ENCODE data around the gene SORCS2. TPM values are rescaled to one million over a fixed set of nuclear protein-coding genes. Genes with fewer than 3 reads are reported as not detected.

SORCS2 gene
- polyA plus RNA-seq, 4 donors = 6.7 to 9.8 (median 8.7) TPM

DNA sequence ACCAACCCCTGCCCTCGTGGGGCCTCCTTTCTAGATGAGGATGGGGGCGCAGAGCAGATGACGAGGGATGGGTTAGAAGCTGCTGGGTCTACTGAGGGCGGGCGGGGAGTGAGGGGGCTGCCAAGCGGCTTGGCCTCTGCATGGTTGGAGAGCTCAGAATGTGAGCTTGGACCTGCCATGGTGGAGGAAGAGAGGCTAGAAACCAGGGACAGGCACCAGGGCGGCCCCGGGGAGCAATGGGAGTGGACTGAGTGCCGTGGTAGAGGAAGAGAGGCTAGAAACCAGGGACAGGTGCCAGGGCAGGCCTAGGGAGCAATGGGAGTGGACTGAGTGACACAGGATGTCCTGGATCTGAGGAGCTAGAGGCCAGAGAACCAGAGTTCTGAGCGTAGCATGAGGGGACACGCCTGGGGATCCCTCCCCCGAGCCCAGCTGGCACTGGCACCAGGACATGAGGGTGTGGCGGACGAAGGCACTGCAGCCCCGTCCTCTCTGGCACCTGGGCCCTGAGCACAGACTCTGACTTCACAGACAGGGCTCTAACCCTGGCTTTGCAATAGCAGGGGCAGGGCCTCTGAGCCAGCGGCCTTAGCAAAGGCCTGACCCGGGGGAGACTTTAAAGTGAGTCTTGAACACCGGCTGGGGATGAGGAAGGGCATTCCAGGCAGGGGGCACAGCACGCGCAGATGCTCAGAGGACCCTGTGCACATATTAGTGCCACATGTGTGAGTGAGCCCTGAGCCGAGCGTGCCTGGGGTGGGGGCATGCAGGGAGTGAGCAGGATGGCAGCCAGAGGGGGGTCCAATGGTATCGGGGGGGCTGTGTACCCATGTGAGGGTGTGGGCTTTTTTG, 456.4 kb downstream of the SORCS2 start:
- DNase-seq (ENCODE audit: low read depth in 4 of 4, low spot score in 3 of 4) = no peak

DNA sequence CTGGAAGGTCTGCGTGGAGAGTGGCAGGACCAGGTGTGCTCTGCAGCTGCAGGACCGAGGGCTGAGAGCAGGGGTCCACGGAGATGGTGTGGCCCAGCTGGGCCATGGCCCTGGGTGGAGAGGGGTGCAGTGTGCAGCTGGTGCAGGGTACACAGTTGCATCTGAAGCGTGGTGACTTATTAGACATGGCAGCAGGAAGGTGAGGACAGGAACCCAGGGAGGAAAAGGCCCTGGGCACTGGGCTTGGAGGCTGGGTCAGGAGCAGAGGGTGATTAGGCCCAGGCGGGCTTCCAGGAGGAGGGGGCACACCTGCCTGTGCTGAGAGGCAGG, 457.0 kb downstream of the SORCS2 start:
- no peak for DNase-seq (ENCODE audit: low read depth in 4 of 4, low spot score in 3 of 4)

DNA sequence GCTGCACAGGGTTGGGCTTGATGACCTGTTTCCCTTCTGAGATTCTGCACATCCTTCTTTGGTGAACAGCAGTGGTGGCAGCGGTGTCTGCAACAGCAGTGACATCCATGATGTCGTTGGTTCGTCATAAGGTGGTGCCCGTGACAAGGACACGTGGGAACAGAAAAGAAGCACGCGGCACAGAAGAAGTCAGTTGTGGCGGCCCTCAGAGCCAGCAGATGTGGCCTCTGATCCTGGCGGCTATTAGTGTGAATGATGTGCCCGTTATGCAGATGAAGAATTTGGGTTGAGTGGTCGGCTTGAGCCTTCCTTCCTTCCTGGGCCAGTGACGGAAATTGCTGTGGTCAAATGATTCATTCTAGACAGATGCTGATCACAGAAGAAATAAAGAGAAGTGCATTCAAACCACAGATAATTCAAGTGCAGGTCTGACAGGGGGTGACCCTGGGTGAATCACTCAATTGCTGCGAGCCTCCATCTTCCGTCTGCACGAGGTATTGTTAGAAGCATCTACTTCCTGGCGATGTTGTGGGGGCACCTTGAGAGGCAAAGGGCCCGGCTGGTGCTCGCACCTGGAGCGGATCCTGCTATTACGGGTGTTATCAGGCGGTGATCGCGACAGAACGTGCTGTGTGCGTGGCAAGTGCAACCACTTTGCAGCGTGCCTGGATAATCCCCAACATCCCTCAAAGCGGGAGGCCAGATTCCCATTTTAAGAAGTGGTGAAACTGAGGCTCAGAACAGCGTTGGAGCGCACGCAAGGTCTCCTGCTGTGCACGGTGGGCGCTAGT, 457.6 kb downstream of the SORCS2 start:
- no peak for DNase-seq (ENCODE audit: low read depth in 4 of 4, low spot score in 3 of 4)

DNA sequence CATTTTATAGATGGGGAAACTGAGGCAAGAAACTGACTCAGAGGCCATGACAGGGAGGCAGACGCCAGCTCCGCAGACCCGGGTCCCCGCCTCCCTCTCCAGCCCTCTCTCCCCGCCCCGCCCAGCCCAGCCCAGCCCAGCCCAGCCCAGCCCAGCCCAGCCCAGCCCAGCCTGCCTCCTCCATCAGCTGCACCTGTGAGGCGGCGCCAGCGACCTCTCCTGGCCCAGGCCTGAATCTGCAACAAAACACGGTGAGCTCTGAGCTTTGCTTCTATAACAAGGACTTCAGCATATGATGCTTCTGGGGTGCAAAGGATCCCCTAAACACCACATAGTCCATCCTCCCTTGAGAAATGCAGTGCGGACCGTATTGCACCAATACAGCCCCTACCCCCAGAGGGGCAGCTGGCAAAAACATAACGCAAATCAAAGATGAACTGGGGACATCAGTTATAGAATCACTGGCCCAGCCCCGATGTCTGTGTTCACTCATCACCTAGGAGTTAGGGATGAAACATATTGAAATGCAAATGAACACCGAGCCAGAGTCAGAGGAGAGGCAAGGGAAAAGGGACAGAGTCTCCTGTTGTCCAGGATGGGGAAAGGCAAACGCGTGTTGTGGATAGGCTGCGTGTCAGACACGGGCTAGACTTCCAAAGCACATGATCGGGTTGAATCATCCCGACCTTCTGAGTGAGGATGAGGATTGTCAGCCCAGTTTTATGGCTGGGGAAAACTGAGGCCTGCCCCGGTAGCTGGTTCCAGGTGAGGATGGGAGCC, 458.5 kb downstream of the SORCS2 start:
- DNase-seq (ENCODE audit: low read depth in 4 of 4, low spot score in 3 of 4) = no peak

DNA sequence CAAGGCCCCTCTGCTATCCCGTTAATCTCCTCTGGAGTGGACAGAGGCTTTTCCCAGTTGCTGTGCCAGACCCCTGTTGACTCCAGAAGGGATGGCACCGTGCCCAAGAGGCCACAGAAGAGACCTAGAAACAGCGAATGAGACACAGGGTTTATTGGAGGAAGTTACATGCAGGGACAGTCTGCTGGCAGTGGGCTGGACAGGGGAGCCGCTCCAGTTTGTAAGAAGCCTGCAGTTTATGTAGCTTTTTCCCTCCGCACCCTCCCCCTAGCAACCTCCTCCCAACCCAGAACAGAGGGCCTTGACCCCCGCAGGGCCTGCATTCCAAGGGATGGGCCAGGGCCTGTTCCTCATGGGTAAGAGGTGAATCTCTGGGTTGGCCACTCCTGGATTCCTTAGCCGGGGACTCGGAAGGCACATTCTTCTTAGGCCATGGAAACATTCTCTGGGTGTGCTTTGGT, 459.2 kb downstream of the SORCS2 start:
- no peak for DNase-seq (ENCODE audit: low read depth in 4 of 4, low spot score in 3 of 4)

DNA sequence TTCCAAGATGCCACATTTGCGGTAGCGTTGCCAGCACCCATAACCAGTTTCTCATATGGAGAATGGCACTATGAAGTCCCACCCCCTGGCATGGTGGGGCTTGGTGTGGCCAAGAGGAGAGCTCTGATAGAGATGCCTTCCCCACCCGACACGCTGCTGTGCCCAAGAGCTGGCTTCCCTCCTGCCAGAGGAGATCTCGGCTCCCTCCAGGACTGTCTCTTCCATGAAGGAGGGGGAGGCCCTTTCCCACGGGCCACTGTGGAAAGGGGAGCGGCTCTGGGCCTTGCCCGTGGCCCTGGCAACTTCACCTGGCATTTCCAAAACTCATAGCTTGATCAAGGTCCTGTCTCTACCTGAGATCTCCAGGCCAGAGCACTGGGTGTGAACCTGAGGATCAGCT, 459.7 kb downstream of the SORCS2 start:
- no peak for DNase-seq (ENCODE audit: low read depth in 4 of 4, low spot score in 3 of 4)

DNA sequence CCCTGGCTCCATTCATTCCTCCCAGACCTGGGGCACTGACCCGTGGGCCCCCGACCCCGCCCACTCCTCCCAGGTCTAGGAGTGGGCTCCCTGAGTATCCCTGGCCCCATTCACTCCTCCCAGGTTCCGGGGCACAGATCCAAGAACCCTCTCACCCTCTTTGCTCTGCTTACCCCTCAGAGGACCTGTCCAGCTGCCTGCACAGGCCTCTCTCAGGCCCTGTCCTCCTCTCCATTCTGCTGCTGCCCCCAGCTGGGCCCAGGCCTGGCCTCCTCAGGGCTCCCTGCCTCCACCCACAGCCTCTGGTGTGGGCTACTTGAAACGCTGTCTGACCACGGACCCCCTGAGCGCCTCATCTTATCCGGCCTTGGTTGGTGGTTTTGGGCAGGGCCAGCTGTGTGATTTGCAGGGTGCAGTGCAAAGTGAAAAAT, 460.1 kb downstream of the SORCS2 start:
- DNase-seq (ENCODE audit: low read depth in 4 of 4, low spot score in 3 of 4) = no peak

DNA sequence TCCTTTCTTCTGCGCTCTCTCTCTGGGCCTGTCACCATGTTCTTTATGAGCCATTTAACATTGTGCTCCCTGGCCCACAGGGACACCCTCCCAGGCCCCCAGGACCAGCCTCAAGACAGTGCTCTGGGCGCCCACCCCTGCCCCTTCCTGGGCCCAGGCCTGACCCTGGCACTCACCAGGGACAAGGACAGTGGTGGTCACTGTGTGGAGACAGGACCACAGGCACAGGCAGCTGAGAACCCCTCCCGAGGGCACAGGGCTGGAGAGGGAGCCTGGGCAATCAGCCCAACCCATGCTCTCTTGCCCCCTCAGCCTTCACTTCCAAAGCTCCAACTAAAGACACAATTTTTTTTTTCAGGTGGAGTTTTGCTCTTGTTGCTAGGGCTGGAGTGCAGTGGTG, 460.6 kb downstream of the SORCS2 start:
- no peak for DNase-seq (ENCODE audit: low read depth in 4 of 4, low spot score in 3 of 4)

DNA sequence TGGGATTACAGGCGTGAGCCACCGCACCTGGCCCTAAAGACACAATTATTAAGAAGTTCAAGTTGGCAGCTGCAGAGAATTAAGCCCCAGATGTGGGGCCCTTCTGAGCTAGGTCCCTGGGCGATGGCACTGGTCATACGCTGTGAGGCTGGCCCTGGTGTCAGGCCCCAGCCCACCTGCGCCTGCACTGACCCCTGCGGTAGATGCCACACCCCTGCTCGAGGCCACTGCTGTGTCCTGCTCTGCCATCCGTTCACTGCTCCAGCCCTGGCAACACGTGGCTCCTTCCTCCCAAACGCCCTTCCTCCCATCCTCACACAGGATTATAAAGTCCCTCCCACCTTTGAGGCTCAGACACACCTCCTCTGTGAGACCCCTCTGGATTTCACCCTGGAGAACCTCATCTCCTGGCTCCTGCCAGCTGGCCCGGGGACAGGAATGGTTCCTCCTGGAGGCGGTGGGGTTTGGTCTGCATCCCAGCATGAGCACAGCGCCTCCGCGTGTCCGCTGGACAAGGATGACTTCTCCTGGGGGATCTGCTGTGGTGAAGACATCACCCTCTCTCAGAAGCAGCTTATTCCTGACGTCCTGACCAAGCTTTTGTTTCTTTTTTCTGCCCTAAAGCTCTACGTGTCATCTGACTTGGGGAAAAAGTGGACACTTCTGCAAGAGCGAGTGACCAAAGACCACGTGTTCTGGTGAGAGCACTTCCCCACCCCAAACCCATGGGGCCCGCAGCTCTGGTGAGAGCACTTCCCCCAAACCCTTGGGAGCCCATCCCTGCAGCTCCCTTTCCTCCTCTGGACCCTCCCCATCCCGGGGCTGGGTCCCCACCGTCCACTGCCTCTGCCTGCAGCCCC, 461.4 kb downstream of the SORCS2 start:
- DNase-seq (ENCODE audit: low read depth in 4 of 4, low spot score in 3 of 4) = no peak

DNA sequence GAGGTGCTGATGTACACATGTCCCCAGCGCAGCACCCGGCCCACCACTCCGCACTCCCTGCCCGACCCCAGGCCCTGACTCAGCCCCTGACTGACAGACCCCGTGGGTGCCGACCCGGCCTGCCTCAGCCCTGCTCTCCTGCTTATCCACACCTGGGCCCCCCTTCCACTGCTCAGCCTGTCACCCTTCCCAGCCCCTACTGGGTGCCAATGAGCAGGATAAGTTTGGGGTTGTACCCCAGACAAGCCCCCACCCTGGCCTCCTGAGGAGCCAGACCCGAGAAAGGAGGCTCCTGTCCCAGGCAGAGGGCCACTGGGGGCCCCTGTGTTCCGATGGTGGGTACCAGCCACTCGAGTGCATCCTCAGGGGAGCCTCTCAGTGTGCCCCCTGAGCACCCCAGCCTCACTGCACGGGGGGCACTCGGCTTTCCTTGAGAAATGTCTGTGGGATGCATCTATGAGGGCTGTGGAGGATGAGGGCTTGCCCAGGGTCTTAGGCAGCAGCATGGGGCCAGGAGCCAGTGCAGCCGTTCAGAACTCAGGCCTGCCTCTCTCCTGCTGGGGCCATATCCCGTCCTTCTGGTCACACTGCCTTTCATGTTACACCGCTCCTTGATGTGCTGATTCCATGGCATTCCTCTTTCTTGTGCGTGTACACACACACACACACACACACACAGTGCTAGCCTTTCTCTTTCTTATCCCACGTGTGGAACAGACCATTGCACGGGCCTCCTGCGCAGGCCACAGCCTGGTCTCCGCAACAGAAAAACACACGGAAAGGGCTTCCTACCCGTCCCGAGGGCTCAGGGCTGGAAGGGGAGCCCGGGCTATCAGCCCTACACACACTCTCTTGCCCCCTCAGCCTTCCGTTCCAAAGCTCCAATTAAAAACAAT, 462.5 kb downstream of the SORCS2 start:
- no peak for DNase-seq (ENCODE audit: low read depth in 4 of 4, low spot score in 3 of 4)

DNA sequence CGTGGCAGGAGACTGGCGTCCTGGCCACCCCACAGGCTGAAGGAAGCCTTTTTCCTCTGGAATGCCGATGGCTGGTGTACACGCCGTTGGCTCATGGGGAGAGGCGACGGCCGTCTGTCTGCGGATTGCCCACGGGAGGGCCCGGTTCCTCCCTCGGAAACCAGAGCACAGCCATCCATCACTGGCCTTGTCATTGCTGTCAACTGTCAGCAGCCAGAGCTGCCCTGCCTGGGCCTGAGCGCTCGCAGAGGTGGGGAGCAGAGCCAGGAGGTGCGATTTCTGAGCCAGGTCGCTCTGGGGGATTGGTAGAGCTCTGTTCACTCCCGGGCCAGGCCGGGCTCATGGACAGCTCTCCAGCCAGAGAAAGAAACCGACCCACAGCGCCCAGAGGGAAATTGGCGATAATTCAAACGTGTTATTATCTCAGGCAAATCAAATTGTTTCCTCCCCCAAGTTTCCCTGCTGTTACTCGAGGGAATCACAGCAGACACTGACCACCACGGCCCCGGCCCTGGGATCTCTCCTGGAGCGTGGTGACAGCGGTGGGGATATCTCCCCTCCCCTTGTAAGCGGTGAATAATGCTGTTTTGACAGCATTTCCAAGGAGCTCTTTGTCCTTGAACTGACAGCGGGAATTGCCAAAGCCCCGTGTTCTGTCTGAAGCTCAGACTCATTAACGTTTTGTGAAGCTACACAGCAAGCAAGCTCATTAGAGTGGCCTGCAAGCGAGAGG, 463.3 kb downstream of the SORCS2 start:
- DNase-seq (ENCODE audit: low read depth in 4 of 4, low spot score in 3 of 4) = peak in 3 of 4 donors; percentile 39 to 44 (median 40)

DNA sequence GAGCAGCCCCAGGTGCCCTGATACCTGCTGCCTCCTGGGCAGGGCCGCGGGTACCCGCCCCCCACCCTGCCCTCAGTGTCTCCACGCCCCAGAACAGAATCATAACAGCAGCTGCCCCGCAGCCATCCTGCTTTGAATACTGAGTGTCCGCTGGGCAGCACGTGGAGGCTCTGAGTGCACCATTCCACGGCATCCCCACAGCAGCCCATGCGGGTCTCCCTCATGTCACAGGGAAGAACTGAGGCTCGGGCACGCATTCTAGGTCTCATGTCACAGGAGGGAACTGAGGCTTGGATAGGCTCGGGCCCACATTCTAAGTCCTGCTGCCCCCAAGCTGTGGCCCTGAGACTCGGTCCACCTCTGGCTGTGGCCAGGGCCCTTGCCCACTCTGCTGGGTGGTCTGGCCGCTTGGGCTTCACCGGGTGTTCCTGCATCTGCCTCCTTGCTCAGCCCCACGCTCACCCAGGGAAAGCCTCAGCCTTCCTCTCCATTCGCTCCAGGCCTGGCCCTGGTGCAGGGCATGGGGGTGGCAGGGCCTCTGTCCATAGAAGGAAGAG, 464.0 kb downstream of the SORCS2 start:
- no peak for DNase-seq (ENCODE audit: low read depth in 4 of 4, low spot score in 3 of 4)

DNA sequence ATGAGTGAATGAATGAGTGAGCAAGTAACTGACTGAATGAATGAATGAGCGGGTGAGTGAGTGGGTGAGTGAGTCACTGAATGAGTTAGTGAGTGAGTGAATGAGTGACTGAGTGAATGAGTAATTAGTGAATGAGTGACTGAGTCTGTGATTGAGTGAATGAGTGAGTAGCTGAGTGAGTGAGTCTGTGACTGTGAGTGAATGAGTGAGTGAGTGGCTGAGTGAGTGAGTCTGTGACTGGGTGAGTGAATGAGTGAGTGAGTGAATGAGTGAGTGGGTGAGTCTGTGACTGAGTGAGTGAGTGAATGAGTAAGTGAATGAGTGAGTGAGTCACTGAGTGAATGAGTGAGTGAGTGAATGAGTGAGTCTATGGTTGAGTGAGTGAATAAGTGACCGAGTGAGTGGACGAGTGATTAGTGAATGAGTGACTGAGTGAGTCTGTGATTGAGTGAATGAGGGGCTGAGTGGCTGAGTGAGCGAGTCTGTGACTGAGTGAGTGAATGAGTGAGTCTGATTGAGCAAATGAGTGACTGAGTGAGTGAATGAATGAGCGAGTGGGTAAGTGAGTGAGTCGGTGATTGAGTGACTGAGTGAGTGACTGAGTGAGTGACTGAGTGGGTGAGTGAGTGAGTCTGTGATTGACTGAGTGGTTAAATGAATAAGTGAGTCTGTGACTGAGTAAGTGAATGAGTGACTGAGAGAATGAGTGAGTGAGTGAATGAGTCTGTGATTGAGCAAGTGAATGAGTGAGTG, 465.4 kb downstream of the SORCS2 start:
- DNase-seq (ENCODE audit: low read depth in 4 of 4, low spot score in 3 of 4) = no peak

DNA sequence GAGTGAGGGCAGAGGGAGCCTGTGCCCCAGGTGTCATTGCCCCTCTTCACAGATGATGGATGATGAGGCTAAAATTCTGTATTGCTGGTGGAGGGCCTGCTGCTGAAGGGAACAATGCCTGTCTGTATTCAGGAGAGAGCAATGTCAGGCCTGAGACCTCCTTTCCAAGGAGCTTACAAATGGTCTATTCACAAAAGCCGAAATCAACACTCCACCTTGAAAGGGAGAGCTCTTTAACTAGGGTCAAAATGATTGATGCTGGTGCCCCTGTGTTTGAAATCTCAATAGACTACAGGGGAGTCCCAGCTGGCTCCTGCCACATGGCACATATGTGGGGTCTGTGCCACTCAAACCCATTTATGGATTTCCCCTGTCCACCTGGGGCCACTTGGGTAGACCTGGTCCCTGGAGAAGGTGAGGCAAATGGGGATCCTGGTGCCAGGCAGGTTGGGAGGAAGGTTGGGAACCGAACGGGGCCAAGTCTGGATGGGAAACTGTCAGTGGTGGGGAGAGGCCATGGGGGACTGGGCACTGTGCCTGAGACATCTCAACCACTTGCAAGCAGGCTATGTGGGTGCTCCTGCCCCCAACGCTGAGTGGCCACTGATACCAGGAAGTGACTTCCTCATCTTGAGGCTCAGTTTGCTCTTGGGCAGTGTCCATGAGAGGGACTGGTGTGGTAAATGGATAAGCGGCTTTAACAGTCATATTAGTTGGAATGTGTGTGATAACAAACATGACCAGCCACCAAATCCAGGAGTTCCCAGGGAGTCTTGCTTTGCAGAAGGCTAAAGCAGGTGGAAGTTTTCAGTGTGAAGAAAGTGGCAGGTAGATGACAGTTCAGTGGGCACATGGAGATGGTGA, 466.2 kb downstream of the SORCS2 start:
- DNase-seq (ENCODE audit: low read depth in 4 of 4, low spot score in 3 of 4) = no peak

DNA sequence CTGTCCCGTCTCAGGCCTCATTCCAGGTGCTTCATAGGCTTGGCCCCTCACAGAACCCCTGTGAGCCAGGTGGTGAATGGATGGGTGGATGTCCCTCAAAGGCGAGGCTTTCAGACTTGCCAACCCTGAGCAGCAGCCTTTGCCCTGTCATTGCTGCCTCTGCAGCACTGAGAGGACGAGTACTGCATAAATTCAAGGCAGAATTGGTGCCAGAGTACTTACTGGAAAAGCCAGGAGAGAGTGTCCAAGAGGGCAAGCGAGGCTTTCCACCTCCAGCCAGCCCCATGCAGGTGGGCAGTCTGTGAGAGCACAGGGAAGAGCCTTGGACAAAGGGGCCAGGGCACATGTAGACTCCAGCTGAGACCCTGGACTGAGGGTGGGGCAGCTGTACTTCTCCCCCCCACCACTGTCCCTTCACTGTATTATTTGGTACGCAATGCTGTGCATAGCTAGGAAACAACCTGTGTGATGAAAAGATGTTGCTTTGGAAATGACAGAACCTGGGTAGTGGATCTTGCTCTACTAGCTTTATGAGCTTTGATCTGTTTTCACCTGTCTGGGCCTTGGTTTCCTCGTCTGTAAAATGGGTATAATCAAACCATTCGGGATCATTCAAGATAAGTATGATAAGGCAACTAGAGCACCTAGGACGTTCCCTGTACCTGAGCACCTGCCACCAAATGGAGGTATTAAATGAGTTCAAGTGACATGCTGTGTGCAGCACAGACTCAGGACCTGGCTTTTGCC, 467.3 kb downstream of the SORCS2 start:
- DNase-seq (ENCODE audit: low read depth in 4 of 4, low spot score in 3 of 4) = no peak
